Keratinocyte (primary cell): ENCODE measurements around the gene AP2A1.

ENCODE experiments used
- EZH2 ChIP-seq: IDR thresholded peaks from one replicate; pipeline ENCODE4 v1.6.1; 2012; ENCODE audit warnings: inconsistent platforms, mild to moderate bottlenecking, low read length, moderate library complexity
- TF ChIP-seq, protein P1 (sequence below), 3 experiments: IDR thresholded peaks in 1 of 3; conservative IDR thresholded peaks in 1 of 3; optimal IDR thresholded peaks in 1 of 3; 2 replicates in 2 of 3; 3 replicates in 1 of 3; pipeline versions ENCODE3 to v1.5.1; 2011; ENCODE audit warnings: low read length in 3 of 3, mild to moderate bottlenecking in 3 of 3, moderate library complexity in 2 of 3, control low read depth in 1 of 3, inconsistent platforms in 1 of 3; ENCODE audit not compliant: insufficient read depth in 2 of 3; ENCODE audit errors: extremely low read depth in 1 of 3

DNA sequence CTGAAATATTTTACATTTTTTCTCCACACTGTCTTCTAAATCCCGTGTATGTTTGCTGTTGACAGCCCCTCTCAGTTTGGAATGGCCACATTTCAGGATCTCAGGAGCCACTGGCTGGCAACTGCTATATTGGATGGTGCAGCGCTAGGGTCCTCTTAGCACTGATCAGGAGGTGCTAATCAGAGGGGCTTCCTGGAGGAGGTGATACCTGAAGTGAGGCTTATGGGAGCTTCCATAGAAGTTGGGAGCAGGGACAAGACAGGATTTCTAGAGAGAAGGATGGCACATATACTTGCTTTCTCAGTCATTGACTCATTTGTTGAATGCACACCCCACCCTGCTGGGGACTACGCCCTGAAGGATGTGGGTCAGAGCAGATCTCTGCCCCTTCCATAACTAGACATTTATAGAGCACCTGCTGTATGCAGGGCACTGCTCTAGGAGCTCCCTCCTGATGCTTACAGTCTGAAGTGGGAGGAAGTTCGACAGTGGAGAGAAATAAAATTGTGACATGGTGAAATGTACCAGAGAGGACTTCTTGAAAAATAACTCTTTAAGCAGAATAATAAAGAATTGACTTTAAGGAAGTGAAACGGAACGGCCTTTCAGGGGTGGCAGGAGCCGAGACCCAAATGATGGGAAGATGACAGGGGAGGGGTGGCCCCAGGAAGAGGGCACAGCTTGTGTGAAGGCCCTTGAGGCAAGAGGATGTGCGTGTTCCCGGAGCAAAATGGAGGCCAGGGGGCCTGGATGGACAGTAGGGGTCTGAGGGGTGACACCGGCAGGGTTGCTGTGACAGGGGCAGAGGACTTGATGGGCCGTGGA, 13.1 kb downstream of the AP2A1 start:
- TF ChIP-seq, protein P1, sequence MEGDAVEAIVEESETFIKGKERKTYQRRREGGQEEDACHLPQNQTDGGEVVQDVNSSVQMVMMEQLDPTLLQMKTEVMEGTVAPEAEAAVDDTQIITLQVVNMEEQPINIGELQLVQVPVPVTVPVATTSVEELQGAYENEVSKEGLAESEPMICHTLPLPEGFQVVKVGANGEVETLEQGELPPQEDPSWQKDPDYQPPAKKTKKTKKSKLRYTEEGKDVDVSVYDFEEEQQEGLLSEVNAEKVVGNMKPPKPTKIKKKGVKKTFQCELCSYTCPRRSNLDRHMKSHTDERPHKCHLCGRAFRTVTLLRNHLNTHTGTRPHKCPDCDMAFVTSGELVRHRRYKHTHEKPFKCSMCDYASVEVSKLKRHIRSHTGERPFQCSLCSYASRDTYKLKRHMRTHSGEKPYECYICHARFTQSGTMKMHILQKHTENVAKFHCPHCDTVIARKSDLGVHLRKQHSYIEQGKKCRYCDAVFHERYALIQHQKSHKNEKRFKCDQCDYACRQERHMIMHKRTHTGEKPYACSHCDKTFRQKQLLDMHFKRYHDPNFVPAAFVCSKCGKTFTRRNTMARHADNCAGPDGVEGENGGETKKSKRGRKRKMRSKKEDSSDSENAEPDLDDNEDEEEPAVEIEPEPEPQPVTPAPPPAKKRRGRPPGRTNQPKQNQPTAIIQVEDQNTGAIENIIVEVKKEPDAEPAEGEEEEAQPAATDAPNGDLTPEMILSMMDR (optimal IDR thresholded peaks at IDR 0.05 in 1 of 3, IDR thresholded peaks at IDR 0.05 in 1 of 3, conservative IDR thresholded peaks at IDR 0.05 in 1 of 3; ENCODE audit: extremely low read depth in 1 of 3, insufficient read depth in 2 of 3, low read length in 3 of 3), result no peak
- no peak for TF ChIP-seq EZH2
